HEK293T (cell line): Measurements from ENCODE around the gene FAM181B.

Source experiments
- FOXK2 ChIP-seq: fragments of 450-650 bp; IDR thresholded peaks from 2 replicates; pipeline ENCODE4 v1.6.1; 2016; ENCODE audit warnings: mild to moderate bottlenecking
- TARDBP ChIP-seq: fragments of 450-650 bp; IDR thresholded peaks from 2 replicates; pipeline ENCODE4 v1.6.1; 2016

DNA sequence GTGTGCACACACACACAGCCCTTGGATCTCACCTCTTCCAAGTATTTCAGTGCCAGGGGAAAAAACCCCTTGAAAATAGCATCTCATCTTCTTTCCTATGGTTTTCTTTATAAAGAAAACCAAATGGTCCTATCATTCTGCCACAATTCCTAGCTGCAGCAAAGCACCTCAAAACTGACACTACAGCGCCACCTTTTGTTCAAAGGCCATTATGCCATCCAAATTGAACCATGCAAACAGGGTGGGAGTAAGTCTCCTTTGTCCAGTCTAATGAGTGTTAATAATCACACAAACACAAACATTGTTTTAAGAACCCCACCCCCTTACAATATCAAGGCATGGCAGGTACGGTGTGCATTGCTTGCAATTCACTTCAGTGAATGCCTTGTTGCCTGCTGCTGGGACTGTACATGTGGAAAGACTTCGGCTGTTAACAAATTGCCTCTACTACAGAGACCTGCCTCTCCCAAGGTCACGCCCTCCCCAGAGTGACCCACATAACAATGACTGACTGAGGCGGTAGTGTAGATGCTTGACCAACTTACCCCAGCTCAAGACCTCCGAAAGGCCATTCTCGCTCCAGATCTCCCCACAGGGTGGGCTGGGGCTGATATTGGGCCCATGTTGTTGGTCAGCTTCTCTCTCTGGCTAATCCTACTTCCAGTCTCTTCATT lies 31.7 kb downstream of the FAM181B start:
- no peak for TF ChIP-seq TARDBP
- no peak for TF ChIP-seq FOXK2
